Activated CD4-positive, alpha-beta T cell treated with anti-CD3 and anti-CD28 coated beads, Interleukin-2, Interleukin-4, amounts not matched to agents 100 ng/mL and 50 ng/mL, durations not matched to agents 16 hours and 8 hours (primary cell): Measurements from ENCODE around the gene CAMTA1.
"Not testable (repeated sequence)": the region's sequence is repeated elsewhere in the genome, so short reads cannot be mapped to it uniquely, and the experiment has no call there.

Experiments
- DNase-seq: peaks from one replicate; pipeline ENCODE4 v3.0.0-alpha.2; 2020; ENCODE audit warnings: low spot score

Gene CAMTA1

DNA sequence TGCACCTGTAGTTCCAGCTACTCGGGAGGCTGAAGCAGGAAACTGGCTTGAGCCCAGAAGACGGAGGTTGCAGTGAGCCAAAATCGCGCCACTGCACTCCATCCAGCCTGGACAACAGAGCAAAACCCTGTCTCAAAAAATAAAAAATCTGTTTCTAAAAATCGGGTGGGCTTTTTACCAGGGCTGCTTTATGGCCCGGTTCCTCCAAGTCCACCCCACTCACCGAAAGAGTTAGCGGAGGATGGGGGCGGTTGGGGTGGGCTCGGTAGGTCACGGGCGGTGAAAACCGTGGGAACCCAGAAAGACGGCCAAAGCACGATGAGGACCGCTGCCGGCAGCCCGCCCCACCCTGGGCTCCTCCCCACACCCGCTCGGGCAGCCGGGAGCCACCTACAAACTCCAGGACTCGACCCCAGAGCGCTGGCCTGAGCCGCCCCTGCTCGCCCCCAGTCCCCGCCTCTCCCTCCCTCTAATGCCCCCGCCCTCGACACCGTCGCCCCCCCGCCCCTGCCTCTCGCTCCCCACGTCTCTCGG, 998.0 kb downstream of the CAMTA1 start:
- peak; percentile 14 for DNase-seq

- DNase-seq, result peak; percentile 88
These were observed 998.7 kb downstream of the CAMTA1 start, which contains the start of gene PER3 for GRCh38 chr1:7783826-7784491. Gene PER3, plus strand, starts transcription at chr1:7784291. Its CDS starts 587 bp downstream, at chr1:7784878.

- no peak for DNase-seq
These were observed 999.3 kb downstream of the CAMTA1 start for GRCh38 chr1:7784492-7785071.

GRCh38 chr1:7785108-7785507, 999.9 kb downstream of the CAMTA1 start:
- DNase-seq, result no peak

- DNase-seq, result no peak
These were observed 1001.5 kb downstream of the CAMTA1 start for GRCh38 chr1:7786795-7787194.

DNA sequence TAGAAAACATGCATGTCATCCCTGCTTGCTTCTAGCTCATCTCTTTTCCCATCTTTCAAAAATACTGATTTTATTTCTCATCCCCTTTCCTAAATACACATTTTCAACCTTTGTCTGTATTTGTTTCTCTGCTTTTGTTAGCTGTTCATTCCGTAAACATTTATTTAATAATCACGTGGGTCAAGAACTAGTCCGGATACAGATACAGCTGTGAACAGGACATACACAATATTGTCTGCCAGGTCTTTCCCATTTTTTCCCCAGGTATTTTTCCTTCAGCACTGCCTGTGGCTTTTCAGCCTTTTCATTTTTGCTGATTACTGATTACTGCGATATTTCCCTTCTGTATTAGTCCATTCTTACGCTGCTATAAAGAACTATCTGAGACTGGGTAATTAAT, 1004.6 kb downstream of the CAMTA1 start:
- DNase-seq, result no peak

DNA sequence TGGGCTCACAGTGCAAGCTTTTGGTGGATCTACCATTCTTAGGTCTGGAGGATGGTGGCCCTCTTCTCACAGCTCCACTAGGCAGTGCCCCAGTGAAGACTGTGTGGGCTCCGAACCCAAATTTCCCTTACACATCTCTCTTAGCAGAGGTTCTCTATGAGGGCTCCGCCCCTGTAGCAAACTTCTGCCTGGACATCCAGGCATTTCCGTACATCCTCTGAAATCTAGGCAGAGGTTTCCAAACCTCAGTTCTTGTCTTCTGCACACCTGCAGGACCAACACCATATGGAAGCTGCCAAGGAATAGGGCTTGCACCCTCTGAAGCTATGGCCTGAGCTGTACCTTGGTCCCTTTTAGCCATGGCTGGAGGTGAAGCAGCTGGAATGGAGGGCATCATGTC, 1005.8 kb downstream of the CAMTA1 start:
- DNase-seq, result not testable (repeated sequence)

- DNase-seq, result no peak
These were observed 1010.2 kb downstream of the CAMTA1 start for GRCh38 chr1:7795406-7795805.

GRCh38 chr1:7805460-7805859, 1020.2 kb downstream of the CAMTA1 start:
- DNase-seq, result no peak

GRCh38 chr1:7808253-7808844, 1023.1 kb downstream of the CAMTA1 start:
- DNase-seq, result peak; percentile 22

GRCh38 chr1:7809742-7810141, 1024.5 kb downstream of the CAMTA1 start:
- no peak for DNase-seq

- peak; percentile 42 for DNase-seq
These were observed 1025.1 kb downstream of the CAMTA1 start for GRCh38 chr1:7810395-7810794.

DNA sequence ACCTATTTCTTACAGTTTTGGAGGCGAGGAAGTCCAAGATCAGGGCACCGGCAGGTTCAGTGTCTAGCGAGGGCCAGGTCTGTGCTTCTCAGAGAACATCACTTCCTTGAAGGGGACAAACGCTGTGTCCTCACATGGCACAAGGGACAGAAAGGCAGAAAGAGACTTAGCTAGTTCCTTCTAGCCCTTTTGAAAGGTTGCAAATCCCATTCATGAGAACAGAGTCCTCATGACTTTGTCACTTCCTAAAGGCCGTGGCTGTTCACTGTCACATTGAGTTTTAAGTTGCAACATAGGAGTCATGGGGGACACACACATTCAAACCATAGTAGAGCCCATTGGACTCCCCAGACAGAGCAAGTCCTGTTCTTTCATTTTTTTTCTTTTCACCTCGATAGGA, 1026.2 kb downstream of the CAMTA1 start:
- no peak for DNase-seq

DNA sequence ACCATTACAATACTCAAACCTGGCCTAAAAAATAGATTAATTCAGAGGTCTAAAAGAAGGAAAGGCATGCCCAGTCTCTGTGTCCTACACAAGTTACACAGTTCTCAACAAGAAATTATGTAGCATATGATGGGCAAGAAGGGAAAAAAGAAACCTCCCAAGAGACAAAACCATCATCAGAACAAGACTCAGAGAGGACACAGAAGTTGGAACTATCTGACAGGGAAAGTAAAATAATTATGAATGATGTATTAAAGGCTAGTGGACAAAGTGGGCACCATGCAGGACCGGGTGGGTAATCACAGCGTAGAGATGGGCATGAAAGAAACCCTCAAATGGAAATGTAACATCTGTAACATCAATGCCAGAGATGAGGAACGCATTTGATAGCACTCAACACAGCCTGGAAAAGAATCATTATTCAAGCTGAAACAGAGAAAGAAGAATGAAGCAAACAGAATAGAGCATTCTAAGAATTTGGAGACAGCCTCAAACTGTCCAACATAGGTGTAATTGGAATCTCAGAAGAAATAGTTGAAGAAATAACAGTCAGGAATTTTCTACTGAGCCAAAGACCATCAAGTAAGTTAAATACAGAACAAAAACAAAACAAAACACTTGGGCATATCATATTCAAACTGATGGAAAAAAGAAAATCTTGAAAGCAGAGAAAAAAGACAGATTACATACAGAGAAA, 1028.6 kb downstream of the CAMTA1 start:
- DNase-seq, result no peak
